C4-2B (cell line): ENCODE measurements around the gene DDIT4L.

Source experiments
- ZFX ChIP-seq: fragments of 450-650 bp; IDR thresholded peaks from 2 replicates; pipeline ENCODE4 v1.6.1; 2017
- TF ChIP-seq, protein P1 (sequence below): fragments of 450-650 bp; conservative IDR thresholded peaks from 2 replicates; pipeline ENCODE4 v1.5.1; 2017; ENCODE audit warnings: mild to moderate bottlenecking

DNA sequence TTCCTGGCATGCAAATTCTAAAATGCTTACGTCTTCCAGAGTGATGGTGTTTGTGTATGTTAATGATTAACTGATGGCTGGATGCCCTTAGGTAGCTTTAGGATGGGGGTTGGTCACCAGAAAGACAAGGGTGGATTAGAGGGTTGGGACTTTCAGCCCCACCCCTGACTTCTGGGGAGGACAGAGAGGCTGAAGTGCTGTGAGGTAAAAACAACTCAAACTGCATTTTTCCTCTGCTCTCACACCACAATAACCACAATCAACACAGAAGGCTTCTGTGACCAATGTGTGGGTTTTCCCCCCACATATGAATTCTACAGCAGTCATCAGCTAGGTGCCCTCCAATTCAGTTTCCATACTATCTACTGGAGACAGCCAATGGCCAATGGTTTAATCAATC, 18.7 kb upstream of the DDIT4L start:
- TF ChIP-seq, protein P1, sequence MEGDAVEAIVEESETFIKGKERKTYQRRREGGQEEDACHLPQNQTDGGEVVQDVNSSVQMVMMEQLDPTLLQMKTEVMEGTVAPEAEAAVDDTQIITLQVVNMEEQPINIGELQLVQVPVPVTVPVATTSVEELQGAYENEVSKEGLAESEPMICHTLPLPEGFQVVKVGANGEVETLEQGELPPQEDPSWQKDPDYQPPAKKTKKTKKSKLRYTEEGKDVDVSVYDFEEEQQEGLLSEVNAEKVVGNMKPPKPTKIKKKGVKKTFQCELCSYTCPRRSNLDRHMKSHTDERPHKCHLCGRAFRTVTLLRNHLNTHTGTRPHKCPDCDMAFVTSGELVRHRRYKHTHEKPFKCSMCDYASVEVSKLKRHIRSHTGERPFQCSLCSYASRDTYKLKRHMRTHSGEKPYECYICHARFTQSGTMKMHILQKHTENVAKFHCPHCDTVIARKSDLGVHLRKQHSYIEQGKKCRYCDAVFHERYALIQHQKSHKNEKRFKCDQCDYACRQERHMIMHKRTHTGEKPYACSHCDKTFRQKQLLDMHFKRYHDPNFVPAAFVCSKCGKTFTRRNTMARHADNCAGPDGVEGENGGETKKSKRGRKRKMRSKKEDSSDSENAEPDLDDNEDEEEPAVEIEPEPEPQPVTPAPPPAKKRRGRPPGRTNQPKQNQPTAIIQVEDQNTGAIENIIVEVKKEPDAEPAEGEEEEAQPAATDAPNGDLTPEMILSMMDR, result no peak
- TF ChIP-seq ZFX, result no peak
